Activated gamma-delta T cell (primary cell): ENCODE data around the gene ME3.

Experiments
- DNase-seq: peaks from one replicate; lab custom pipeline; 2025; lab: John Stamatoyannopoulos, UW

The ME3 gene

DNA sequence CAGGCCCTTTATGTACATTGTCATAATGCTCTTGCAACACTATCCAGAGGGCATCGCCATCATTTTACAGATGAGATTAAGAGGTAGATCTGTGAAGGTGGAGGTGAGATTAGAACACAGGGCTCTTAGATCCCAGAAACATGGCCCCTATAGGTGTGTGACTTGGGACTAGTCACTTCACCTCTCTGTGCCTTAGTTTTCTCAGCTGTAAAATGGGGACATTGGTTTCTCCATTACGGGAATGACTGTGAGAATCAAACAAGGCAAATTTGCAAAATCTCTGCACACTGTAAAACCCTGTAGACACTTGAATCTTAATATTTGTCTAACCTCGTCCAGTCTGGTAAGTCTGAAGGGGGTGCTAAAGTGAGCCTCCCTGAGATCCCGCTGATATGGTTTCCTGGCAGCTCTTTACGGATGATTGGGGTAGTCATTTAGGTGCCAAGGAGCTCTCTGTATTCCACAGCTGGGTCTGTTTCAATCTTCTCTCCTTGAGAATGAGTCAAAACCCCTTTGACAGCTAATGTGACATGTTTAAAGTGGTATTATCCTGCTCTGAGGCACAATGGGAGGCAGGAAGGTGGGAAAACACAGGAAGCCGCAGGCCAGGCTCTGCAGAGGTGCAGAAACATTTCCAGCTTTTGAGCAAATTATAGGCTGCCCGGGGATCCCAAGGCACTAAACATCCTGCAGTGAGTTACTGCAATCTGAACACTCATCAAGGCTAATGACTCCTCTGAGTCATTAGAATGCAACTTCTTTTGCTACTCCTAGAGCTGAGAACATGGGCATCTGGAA is 156.9 kb downstream of the ME3 start:
- no peak for DNase-seq

DNA sequence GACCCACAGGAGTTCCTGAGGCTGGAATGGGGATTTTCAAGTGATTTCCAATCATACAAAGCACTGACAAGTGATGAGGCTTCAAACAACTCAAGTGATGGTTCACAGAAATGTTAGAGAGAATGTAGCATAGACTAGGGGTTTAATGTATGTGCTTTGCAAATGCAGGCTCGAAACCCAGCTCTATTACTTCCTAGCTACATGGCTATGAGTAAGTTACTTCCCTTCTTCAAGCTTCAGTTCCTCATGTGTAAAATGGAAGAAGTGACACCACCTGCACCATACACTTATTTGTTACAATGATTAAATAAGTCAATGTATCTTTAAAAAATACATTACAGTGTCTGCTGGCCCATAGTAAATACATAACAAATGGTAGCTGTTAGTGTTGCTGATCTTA is 158.0 kb downstream of the ME3 start:
- DNase-seq = no peak

DNA sequence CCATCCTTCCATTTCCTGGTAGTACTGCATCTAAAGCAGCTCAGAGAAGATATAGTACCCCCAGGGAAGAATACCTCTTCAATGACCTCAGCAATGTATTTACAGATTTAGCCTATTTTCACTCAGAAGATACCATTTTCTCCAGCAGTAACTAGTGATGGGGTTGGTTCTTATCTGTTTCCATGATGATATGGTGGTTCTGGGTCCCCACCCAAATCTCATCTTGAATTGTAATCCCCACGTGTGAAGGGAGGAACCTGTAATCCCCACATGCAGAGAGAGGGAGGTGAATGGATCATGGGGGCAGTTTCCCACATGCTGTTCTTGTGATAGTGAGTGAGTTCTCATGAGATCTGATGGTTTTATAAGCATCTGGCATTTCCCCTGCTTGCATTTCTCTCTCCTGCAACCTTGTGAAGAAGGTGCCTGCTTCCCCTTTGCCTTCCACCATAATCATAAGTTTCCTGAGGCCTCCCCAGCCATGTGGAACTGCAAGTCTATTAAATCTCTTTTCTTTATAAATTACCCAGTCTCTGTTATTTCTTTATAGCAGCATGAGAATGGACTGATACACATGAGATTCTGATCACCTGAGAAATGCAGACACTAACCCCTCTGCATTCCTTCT is 158.6 kb downstream of the ME3 start:
- DNase-seq = no peak

DNA sequence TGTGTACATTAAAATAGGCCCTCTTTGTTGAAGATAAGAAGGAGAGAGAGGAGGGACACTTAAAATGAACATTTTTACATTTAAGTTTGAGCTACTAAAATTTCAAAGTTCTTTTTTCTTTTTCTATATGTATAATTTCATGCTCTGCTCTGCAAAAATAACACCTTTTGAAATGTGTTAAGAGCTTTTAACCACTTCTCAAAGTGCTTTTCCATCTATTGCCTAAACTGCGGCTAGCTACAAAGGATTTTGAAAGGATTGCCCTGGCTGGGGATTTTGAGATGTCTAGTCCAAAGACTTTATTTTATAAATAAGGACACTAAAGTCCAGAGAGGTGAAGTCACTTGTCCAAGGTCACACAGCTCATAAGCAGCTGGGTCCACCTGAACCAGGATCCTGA is 159.3 kb downstream of the ME3 start:
- no peak for DNase-seq

DNA sequence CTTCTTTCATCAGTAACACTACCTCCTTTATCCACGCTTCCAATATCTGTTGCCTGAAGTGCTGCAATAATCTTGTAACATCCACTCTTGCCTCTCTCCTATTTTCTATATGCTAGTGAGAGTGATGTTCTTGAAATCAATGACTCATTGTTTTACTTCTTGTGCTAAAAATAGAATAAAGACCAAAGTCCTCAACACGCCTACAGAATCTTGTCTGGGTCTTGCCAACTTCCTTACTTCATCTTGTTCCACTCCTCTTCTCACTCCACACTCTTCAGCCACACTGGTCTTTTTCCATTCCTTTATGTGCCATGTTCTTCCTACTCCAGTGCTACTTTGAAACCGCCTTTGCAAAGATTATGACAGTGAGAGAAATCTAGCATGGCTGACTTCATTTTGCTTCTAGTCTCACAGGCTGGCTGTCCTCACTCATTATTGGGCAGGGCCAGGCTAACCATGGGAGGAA is 161.3 kb downstream of the ME3 start:
- DNase-seq = no peak

DNA sequence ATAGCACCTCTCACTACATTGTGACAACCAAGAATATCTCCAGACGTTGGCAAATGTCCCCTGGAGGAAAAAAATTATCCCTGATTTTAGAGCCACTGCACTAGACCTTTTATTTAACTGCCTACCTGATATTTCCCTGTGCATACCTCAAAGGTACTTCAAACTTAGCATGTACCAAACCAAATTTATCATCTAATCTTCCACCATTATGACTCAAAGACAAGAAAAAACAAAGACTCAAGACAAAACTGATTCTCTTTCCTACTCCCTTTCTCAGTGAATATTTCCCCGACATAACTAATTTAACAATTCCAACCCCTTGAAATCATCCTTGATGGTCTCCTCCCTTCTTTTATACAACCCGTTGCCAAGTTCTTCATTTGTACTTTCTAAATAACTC is 161.7 kb downstream of the ME3 start:
- no peak for DNase-seq

DNA sequence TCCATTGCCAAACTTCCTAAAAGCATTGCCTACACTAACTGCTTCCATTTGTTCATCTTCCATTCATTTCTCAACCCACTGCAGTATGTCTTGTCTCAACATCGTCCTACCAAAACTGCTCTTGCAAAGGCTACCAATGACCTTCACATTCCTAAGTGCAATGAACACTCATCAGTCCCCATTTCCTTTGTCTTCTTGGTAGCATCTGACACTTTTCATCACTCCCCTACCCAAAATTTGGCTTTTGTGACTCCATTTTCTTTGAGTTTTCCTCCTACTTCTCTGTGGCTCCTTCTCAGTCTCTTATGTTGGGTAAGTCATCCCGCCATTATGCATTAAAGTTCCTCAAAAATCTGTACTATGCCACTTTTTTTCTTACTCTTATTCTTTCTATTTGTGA is 162.3 kb downstream of the ME3 start:
- DNase-seq = no peak

DNA sequence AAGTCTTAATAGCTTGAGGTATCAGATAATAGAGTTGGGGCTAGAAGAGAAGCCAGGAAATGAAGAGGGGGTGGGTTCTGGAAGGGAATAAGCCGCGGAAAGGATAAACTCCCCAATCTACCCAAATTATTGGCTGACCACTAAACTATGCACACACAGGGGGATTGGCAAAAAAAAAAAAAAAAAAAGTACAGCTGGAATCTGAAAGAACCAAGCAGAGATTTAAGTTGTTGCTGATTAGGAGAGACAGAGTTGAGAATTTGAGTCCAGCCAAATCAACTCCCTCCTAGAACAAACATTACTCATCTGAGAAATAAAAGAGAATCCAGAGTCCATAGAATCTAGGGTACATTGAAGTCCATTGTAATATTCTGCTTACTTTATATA is 162.8 kb downstream of the ME3 start:
- no peak for DNase-seq

DNA sequence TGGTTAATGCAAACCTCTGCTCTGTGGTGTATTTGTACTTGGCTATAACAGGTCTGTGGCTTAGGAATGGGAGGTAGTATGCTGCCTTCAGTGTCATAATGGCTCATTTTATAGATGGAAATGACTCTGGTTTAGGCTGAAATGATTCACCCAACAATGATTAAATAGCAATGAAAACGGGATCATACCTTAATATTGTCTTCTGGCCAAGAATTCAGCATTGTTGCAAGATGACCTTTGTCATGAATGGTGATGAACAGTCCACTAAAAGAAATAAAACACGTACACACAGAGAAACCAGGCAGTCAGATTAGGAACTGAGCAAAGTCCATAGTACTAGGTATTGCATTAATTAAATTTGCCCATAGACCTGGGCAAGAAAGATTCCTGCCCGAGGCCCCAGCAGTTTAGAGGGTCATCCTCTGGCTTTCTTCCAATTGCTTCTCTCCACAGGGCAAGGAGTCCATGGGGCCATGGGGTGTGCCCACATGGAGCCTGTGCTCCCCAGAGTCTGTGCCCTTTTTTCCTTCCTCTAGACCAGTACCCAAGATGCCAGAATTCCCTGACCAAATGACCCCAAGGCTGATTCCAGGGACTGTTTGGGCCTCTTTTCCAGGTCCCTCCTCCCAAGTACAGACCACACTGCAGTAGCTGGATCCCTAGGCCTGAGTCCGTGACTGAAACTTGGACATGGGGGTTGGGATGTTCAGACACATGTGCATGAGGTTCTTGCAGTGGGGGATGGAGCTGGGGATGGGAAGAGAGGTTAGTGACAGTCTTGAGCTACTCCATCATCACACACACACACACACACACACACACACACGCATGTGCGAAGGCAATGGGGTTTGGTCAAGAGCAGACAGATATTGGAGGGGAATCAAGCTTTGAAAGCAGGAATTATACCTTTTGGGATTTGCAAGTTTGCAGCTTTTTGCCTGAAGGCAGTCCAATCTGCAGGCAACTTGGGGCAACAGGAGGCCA is 163.5 kb downstream of the ME3 start:
- no peak for DNase-seq

DNA sequence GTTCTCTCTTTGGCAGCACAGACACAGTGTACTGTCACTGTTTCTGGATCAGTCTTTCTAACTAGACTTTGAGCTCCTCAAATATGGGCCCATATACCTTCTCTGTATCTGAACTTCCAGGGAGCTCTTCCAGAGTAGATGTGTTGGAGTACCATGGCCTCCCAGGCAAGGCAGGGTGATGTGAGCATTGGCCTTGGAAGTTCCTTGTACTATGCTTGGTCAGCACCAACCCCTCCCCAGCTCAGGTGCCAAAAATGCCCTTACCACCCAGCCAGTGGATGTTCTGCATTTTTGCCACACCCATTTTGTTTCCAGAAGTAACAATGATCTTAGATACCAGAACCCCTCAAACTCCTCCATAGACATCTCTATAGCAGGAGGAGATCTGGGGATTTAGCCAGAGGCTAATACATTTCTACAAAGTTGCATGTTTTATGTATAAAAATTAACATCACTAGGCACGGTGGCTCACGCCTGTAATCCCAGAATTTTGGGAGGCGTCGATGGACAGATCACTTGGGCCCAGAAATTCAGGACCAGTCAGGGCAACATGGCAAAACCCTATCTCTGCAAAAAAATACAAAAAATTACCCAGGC is 165.1 kb downstream of the ME3 start:
- no peak for DNase-seq

DNA sequence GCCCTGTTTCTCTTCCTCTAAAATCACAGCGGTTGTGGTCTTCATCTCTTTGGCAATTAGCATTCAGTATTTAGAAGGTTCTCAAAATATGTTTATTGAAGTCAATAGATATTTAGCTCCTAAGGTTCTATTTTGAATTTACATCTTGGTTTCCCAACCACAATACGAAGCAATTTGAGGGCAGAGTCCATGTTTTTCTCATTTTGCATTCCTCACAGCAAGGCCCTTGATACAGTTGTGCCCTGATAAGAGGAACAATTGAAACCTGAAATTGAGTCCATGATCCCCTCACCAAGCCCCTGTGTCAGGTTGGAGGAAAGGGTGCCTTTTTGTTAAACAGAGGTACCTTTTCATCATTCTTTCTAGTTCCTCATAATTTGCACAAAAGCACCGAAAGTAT is 166.2 kb downstream of the ME3 start:
- no peak for DNase-seq

DNA sequence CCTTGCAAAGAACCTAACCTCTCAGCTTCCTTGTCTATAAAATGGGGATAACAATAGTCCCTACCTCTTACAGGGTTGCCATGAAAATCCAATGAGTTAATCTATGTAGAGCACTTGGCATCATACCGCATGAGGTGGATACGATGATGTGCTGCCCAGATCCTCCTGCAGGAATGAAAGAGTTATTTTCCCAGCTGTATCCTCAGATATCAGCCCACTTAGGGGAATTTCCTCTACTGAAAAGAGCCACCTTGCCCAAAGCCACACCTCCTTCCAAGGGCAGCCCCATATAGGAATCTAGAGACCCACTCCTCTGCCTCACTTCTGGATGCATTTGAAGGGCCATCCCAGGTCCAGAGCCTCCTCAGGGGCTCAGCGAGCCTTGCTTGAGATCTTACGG is 169.3 kb downstream of the ME3 start:
- no peak for DNase-seq

DNA sequence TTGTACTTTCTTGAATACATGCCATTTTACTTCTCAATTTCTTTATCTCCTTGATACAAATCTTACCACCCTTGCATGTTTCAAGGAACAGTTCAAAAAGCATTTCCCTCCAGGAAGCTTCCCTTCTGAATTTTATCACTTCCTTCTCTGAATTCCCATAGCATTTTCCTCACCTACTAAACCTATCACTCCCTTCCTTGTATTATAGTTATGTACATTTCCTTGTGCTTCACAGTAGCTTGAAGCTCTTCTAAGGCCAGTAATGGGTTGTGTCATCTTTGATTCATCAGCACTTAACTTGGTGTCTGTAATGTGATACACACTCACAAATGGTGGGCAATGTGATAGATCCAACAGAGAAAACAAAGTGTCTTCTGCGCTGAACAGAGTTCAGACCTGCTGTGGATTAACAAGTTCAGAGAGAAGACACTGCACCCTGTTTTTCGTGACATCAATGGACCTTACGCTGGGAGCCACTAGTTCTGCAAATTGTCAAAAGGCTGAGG is 170.2 kb downstream of the ME3 start:
- no peak for DNase-seq

DNA sequence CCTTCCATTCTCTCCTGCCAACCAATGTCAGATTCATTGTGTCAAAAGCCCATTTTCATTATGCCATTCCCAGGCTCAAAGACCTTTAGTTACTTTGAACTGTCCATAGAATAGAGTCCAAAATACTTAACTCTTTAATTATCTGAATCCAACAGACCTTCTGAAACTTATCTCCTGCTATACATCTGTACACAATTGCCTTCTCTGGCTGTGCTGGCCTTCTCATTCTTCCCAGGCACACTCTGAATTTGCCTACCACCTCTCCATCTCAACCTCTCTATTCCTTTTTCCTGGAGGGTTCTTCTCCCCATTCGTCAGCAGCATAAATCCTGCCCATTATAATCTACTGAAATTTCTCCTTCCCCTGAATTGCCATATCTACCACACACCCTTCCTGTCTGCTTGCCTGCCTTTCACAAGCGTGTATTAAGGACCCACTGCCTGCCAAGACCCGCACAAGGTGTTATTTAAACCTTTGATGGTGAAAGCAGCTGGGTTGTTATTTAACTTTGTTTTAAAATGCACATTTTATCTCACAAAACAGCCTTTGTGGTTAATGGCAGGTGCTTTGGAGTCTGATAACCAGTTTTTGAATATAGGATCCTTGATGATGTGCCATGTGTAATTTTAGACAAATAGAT is 171.8 kb downstream of the ME3 start:
- no peak for DNase-seq

DNA sequence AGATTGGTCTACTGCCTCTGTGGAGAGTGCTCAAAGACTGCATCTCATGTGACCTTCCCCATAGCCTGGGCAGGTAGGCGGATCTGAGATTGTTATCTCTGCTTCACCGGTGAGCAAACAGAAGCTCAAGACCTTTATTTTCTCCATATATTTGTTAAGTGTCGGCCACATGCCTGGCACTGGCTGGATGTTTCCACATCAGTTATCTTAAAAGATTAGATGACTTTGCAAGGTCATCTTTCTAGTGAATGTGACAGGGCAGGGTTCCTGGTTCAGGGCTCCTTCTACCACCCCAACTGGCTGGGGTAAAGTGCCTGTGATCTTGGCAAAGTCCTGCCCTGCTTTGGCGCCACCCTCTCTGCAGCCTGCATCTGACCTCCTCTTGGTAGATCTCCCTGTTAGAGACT is 172.7 kb downstream of the ME3 start:
- no peak for DNase-seq

DNA sequence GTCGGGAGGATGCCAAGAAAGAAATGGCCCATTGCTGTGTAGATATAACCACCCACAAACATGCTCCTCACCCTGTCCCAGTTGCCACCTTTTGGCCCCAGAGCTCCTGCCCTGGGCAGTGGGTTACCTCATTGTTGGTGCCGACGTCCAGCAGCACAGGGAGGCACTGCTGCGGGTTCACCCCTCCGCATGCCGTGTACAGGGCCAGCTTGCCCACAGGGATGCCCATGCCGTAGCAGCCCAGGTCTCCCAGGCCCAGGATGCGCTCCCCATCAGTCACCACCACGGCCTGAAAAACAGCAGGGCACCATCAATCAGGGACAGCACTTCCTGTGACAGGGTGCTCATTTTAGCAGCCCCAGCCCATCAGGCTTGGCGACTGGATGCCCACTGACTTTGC is 174.6 kb downstream of the ME3 start:
- DNase-seq = no peak

DNA sequence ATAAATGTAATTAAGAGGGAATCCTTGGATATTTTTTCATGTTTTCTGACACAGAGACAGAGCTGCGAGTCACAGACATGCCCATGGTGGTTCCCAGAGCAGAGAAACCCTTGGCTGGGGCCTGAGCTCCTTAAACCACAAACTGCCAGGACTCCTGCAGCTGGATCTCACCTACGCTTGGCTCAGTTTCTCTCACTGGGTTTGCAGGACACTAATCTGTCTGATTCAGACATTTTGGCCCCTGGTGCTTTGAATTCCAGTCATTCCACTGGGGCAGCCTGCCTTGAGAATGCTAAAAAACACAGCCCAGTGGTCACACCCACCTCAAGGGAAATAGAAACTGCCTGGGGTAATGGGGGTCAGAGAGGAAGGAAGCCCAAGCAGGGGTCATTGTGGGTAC is 175.1 kb downstream of the ME3 start:
- no peak for DNase-seq

DNA sequence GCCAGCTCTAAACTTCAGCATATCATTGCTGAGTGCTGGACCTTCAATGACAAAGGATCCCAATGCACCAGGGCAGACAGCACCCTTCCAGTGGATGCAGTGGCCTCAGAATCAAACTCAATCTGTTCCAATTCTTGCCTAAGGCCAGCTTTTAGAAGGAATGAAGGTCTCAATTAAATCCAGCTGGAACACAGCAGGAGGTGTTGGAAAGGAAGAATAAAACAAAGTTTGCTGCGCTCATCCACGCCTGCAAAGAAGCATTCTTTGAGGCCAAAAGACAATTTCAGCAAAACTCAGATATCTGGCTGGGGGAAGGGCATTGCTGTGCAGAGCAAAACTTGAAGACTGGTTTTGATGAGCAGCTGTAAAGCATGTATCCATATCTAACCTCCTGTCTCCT is 177.1 kb downstream of the ME3 start:
- no peak for DNase-seq

DNA sequence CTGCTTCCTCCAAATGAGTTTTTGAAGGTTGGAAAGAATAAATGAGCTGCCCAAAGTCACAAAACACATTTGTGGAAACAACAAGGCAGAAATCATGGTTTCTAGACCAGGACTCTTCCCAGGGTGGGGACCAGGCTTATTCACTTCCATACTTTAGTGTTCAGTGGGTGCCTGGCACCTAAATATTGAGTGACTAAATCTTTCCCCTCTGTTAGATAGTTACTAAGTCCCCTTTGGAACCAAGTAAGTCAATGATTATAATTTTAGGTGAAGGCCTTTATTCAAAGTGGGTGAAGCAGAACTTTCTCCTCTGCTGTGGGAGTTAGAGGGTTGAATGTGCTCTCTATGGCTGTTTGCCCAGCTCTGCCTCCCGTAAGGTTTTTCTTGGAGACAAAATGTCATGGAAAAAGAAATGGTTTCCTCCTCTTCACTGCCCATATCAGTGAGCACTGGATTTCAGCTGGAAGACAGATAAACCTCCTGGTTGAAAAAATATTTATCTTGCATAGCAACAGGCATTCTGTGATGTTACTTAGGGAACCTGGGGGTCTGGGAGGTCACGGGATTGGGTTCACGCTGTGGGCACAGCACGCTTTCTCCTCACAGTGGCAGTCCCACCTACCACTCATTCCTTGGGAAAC is 179.9 kb downstream of the ME3 start:
- DNase-seq = no peak

DNA sequence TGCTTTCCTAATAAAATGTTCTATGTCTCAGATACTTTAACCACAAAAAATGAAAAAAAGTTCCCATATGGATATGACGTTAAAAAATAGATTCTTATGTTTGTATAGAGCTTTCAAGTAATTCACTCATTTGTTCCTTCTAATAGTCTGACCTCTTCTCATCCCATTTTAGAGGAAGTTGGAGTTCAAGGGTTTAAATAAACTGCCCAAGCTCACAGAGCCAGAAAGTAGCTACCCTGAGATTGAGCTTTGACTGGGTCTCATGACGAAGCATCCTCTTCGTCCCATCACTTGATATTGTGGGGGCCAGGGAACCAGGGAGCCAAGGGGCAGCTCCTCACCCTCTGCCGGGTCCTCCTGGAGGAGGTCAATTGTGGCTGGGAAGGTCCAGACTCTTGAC is 181.4 kb downstream of the ME3 start:
- DNase-seq = no peak

DNA sequence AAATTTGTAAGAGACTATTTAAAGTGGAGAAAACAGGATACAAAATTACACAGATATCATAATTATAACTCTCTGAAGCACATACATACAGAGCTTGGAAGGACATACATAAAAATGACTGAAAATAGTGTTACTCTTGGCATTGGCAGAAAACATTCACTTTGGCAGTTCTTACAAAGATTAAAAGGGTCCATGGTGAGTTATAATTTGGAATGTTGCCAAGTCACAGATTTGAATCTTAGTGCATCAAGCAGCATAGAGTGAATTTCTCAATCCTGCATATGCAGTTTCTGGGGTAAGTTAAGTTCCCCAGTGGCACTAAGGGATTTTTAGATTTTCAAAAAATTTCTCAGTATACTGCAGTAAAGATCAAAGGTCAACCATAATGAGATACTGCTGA is 181.8 kb downstream of the ME3 start:
- no peak for DNase-seq
